WTC11 (cell line): ENCODE measurements around the gene ILRUN. TPM values are rescaled to one million over a fixed set of nuclear protein-coding genes. Genes with fewer than 3 reads are reported as not detected.

ENCODE experiments used
- ATAC-seq: fragments of 200-7000 bp; cut with Tn5 transposase; 2 replicates; pipeline ENCODE4 v1.10.0; 2021; ENCODE audit warnings: mild to moderate bottlenecking, moderate library complexity
- CTCF ChIA-PET: fragments of 300-600 bp; sonication (Branson Sonifier 250); formaldehyde crosslinking; loops from one replicate; lab custom pipeline; 2021; ENCODE audit warnings: antibody characterized with exemption; lab: Charles Lee
- POLR2A ChIA-PET: fragments of 350-600 bp; sonication (Branson Sonifier 250); formaldehyde crosslinking; loops from one replicate; lab custom pipeline; 2021; ENCODE audit warnings: antibody characterized with exemption; lab: Charles Lee
- DNase-seq: peaks from one replicate; pipeline ENCODE4 v3.0.0; 2021; ENCODE audit warnings: low spot score
- H3K27ac Mint-ChIP-seq: 2 replicates; pipeline ENCODE4 v1.8.0; 2021; ENCODE audit warnings: mixed read lengths
- H3K27me3 Mint-ChIP-seq: 2 replicates; pipeline ENCODE4 v1.8.0; 2021; ENCODE audit warnings: low read depth, mild to moderate bottlenecking, moderate library complexity, mixed read lengths
- H3K36me3 Mint-ChIP-seq: 2 replicates; pipeline ENCODE4 v1.8.0; 2021; ENCODE audit warnings: mixed read lengths
- H3K4me1 Mint-ChIP-seq: 2 replicates; pipeline ENCODE4 v1.8.0; 2022; ENCODE audit warnings: mixed read lengths
- H3K4me3 Mint-ChIP-seq: 2 replicates; pipeline ENCODE4 v1.8.0; 2021; ENCODE audit warnings: mild to moderate bottlenecking, moderate library complexity, mixed read lengths
- H3K9me3 Mint-ChIP-seq: 2 replicates; pipeline ENCODE4 v1.8.0; 2021; ENCODE audit warnings: mixed read lengths
- ATF6 ChIP-seq: sonication (generic); formaldehyde crosslinking; IDR thresholded peaks from 2 replicates; pipeline ENCODE4 v1.8.1; 2023; ENCODE audit warnings: mild to moderate bottlenecking, missing genetic modification reagents
- CBFB ChIP-seq: sonication (generic); formaldehyde crosslinking; IDR thresholded peaks from 2 replicates; pipeline ENCODE4 v1.8.1; 2022; ENCODE audit warnings: mild to moderate bottlenecking, low read depth, missing genetic modification reagents
- E2F1 ChIP-seq: sonication (generic); formaldehyde crosslinking; IDR thresholded peaks from 2 replicates; pipeline ENCODE4 v1.8.0; 2022; ENCODE audit warnings: mild to moderate bottlenecking, missing genetic modification reagents
- FOXP4 ChIP-seq: sonication (generic); formaldehyde crosslinking; IDR thresholded peaks from 2 replicates; pipeline ENCODE4 v1.8.0; 2022; ENCODE audit warnings: mild to moderate bottlenecking, missing genetic modification reagents
- HMGA2 ChIP-seq: fragments of 250-450 bp; sonication (Bioruptor Pico); IDR thresholded peaks from 2 replicates; pipeline ENCODE4 v1.4.0; 2021; ENCODE audit warnings: mild to moderate bottlenecking, moderate library complexity
- HMGXB4 ChIP-seq: sonication (generic); formaldehyde crosslinking; IDR thresholded peaks from 2 replicates; pipeline ENCODE4 v1.8.1; 2023; ENCODE audit warnings: mild to moderate bottlenecking, moderate library complexity, missing genetic modification reagents
- KAT7 ChIP-seq: sonication (generic); formaldehyde crosslinking; IDR thresholded peaks from 2 replicates; pipeline ENCODE4 v1.8.1; 2023; ENCODE audit warnings: missing genetic modification reagents, mild to moderate bottlenecking, borderline replicate concordance
- MLX ChIP-seq: sonication (generic); formaldehyde crosslinking; IDR thresholded peaks from 2 replicates; pipeline ENCODE4 v1.8.1; 2023; ENCODE audit warnings: mild to moderate bottlenecking, missing genetic modification reagents, moderate library complexity
- MXD4 ChIP-seq: fragments of 250-450 bp; sonication (Bioruptor Pico); IDR thresholded peaks from 2 replicates; pipeline ENCODE4 v1.8.0; 2021; ENCODE audit warnings: mild to moderate bottlenecking, moderate library complexity, borderline replicate concordance
- NFYB ChIP-seq: sonication (generic); formaldehyde crosslinking; conservative IDR thresholded peaks from 2 replicates; pipeline ENCODE4 v1.8.0; 2022; ENCODE audit warnings: low read depth, missing genetic modification reagents
- NR1H2 ChIP-seq: sonication (generic); formaldehyde crosslinking; IDR thresholded peaks from 2 replicates; pipeline ENCODE4 v1.9.0; 2021; ENCODE audit warnings: mild to moderate bottlenecking, moderate library complexity, missing genetic modification reagents
- NR2C2 ChIP-seq: sonication (generic); formaldehyde crosslinking; IDR thresholded peaks from 2 replicates; pipeline ENCODE4 v1.8.0; 2022; ENCODE audit warnings: mild to moderate bottlenecking, missing genetic modification reagents
- SMAD3 ChIP-seq: sonication (generic); formaldehyde crosslinking; IDR thresholded peaks from 2 replicates; pipeline ENCODE4 v1.8.0; 2022; ENCODE audit warnings: missing genetic modification reagents, mild to moderate bottlenecking, borderline replicate concordance
- STAT6 ChIP-seq: sonication (generic); formaldehyde crosslinking; conservative IDR thresholded peaks from 2 replicates; pipeline ENCODE4 v1.8.1; 2023; ENCODE audit warnings: mild to moderate bottlenecking, low read depth, missing genetic modification reagents, moderate library complexity
- TP53 ChIP-seq: sonication (generic); formaldehyde crosslinking; IDR thresholded peaks from 2 replicates; pipeline ENCODE4 v1.8.1; 2023; ENCODE audit warnings: mild to moderate bottlenecking, missing genetic modification reagents
- ZNF138 ChIP-seq: sonication (generic); formaldehyde crosslinking; conservative IDR thresholded peaks from 2 replicates; pipeline ENCODE4 v1.8.1; 2022; ENCODE audit warnings: mild to moderate bottlenecking, moderate library complexity, missing genetic modification reagents
- ZNF232 ChIP-seq: sonication (generic); formaldehyde crosslinking; IDR thresholded peaks from 2 replicates; pipeline ENCODE4 v1.8.0; 2022; ENCODE audit warnings: mild to moderate bottlenecking, missing genetic modification reagents
- ZNF671 ChIP-seq: fragments of 250-450 bp; sonication (Bioruptor Pico); IDR thresholded peaks from 2 replicates; pipeline ENCODE4 v1.8.0; 2021; ENCODE audit warnings: mild to moderate bottlenecking
- total RNA-seq: library from RNA; stranded (reverse); gene quantifications from 3 replicates; pipeline ENCODE4 v1.2.3, GENCODE V29; 2021

ILRUN gene
- total RNA-seq, 1 experiment from 2014 or later, result 75.5 TPM

GRCh38 chr6:34684919-34685318 is 11.6 kb downstream of the ILRUN start:
- POLR2A ChIA-PET, result interaction anchor here (0.5 kb wide), 1 partner anchor 120 kb away, joined by 4 read pairs; no protein-coding TSS in a partner anchor

More at GRCh38 chr6:34684919-34685318, 11.6 kb downstream of the ILRUN start:
- CTCF ChIA-PET, result interaction anchor here (1.5 kb wide), 1 partner anchor 11 kb away, joined by 4 read pairs; the partner anchor contains the start of gene ILRUN
- H3K27ac Mint-ChIP-seq, result 0 out of 2 replicates have a peak overlapping the region, but pooled peaks have one; percentile 1
- no peak overlapping the region for H3K4me3 Mint-ChIP-seq
- H3K9me3 Mint-ChIP-seq, result peaks cover 4% of the 10 kb centered on the region; the same call in 1 of the 2 replicates
- TF ChIP-seq FOXP4 (CRISPR knock-in tag) (no peak), HMGXB4 (CRISPR knock-in tag) (no peak), ATF6 (CRISPR knock-in tag) (no peak), NFYB (CRISPR knock-in tag) (no peak), CBFB (CRISPR knock-in tag) (no peak), KAT7 (no peak), MXD4 (CRISPR knock-in tag) (no peak), SMAD3 (no peak), NR1H2 (CRISPR knock-in tag) (no peak), ZNF232 (no peak), ZNF138 (CRISPR knock-in tag) (no peak), E2F1 (no peak), STAT6 (CRISPR knock-in tag) (no peak), ZNF671 (CRISPR knock-in tag) (no peak), MLX (no peak), TP53 (CRISPR knock-in tag) (no peak), NR2C2 (CRISPR knock-in tag) (no peak), HMGA2 (CRISPR knock-in tag) (no peak)
- TF ChIP-seq, all 79 proteins: peak for 0
- no peaks in the 10 kb centered on the region for H3K27me3 Mint-ChIP-seq
- ATAC-seq (no peak), DNase-seq (no peak)
- no peaks in the 10 kb centered on the region for H3K4me1 Mint-ChIP-seq
- peaks cover 11% of the 10 kb centered on the region for H3K36me3 Mint-ChIP-seq
